OCI-LY3 (cell line): ENCODE results near the gene RASSF9.
A peak's percentile ranks its signal among the peaks of the same experiment; 100 is the strongest.

Source experiments
- H2AFZ ChIP-seq: fragments of 200-600, 300-600 bp; shearing (Covaris generic); 2 replicates; pipeline ENCODE4 v1.6.0; 2014; ENCODE audit warnings: antibody characterized with exemption, low read depth, low read length
- H3K27ac ChIP-seq: fragments of 200-600, 300-600 bp; sonication (generic); 2 replicates; pipeline ENCODE4 v1.5.1; 2014; ENCODE audit warnings: mild to moderate bottlenecking, low read length, moderate library complexity, mixed read lengths
- H3K27me3 ChIP-seq: fragments of 200-600, 300-600 bp; sonication (generic); 2 replicates; pipeline ENCODE4 v1.6.1; 2014; ENCODE audit warnings: low read depth, low read length, mixed read lengths
- H3K36me3 ChIP-seq: fragments of 200-600, 300-600 bp; sonication (generic); replicated peaks from 2 replicates; pipeline ENCODE3; 2014; ENCODE audit warnings: low read depth, low read length, mixed read lengths
- H3K4me1 ChIP-seq: fragments of 300-600, 200-600 bp; sonication (generic); 2 replicates; pipeline ENCODE4 v1.6.1; 2014; ENCODE audit warnings: low read length, mixed read lengths
- H3K4me2 ChIP-seq: fragments of 200-600, 300-600 bp; sonication (generic); 2 replicates; pipeline ENCODE4 v1.6.1; 2014; ENCODE audit warnings: low read length, mixed read lengths
- H3K4me3 ChIP-seq: fragments of 300-600, 200-600 bp; sonication (generic); 2 replicates; pipeline ENCODE4 v1.5.1; 2014; ENCODE audit warnings: antibody characterized with exemption, mild to moderate bottlenecking, low read length, moderate library complexity
- H3K79me2 ChIP-seq: fragments of 300-600, 200-600 bp; shearing (Covaris generic); 2 replicates; pipeline ENCODE4 v1.6.1; 2014; ENCODE audit warnings: mild to moderate bottlenecking, low read length, mixed read lengths
- H3K9ac ChIP-seq: fragments of 300-600, 200-600 bp; shearing (Covaris generic); 2 replicates; pipeline ENCODE4 v1.6.0; 2014; ENCODE audit warnings: mild to moderate bottlenecking, low read length, moderate library complexity
- H3K9me3 ChIP-seq: fragments of 200-600, 300-600 bp; shearing (Covaris generic); 2 replicates; pipeline ENCODE4 v1.6.1; 2014; ENCODE audit warnings: low read length, mixed read lengths; ENCODE audit not compliant: insufficient read depth
- H4K20me1 ChIP-seq: fragments of 200-600, 300-600 bp; sonication (generic); 2 replicates; pipeline ENCODE4 v1.6.1; 2016; ENCODE audit warnings: low read length, mixed read lengths; ENCODE audit not compliant: insufficient read depth
- CTCF ChIP-seq: fragments of 200-600, 300-600 bp; sonication (generic); IDR thresholded peaks from 2 replicates; pipeline ENCODE4 v1.5.1; 2014; ENCODE audit warnings: antibody characterized with exemption, low read length, low read depth
- EZH2phosphoT487 ChIP-seq: fragments of 200-600 bp; shearing (Covaris generic); IDR thresholded peaks from 2 replicates; pipeline ENCODE4 v1.6.1; 2018; ENCODE audit warnings: antibody characterized with exemption, mixed run types, low read depth

RASSF9 gene

GRCh38 chr12:85855305-85855704 lies 19.1 kb upstream of the RASSF9 start:
- no peak overlapping the region for H3K27ac ChIP-seq
- no peaks in the 10 kb centered on the region for H3K9me3 ChIP-seq
- no peak overlapping the region for H2AFZ ChIP-seq
- no peaks in the 10 kb centered on the region for H3K79me2 ChIP-seq
- H3K4me1 ChIP-seq: no peaks in the 10 kb centered on the region
- H3K36me3 ChIP-seq: no peaks in the 10 kb centered on the region
- H3K9ac ChIP-seq: no peak overlapping the region
- H3K27me3 ChIP-seq: no peaks in the 10 kb centered on the region
- TF ChIP-seq CTCF (no peak), EZH2phosphoT487 (no peak)
- no peak overlapping the region for H3K4me2 ChIP-seq
- H3K4me3 ChIP-seq: no peak overlapping the region
- no peaks in the 10 kb centered on the region for H4K20me1 ChIP-seq

- no peak overlapping the region for H3K4me2 ChIP-seq
- H3K79me2 ChIP-seq: no peaks in the 10 kb centered on the region
- H3K9ac ChIP-seq: no peak overlapping the region
- H3K4me1 ChIP-seq: no peaks in the 10 kb centered on the region
- no peaks in the 10 kb centered on the region for H3K36me3 ChIP-seq
- no peak overlapping the region for H2AFZ ChIP-seq
- H3K9me3 ChIP-seq: no peaks in the 10 kb centered on the region
- H4K20me1 ChIP-seq: no peaks in the 10 kb centered on the region
- H3K27me3 ChIP-seq: no peaks in the 10 kb centered on the region
- no peak overlapping the region for H3K4me3 ChIP-seq
- TF ChIP-seq EZH2phosphoT487: no peak
- no peak for TF ChIP-seq CTCF
- no peak overlapping the region for H3K27ac ChIP-seq
These were observed 13.1 kb upstream of the RASSF9 start for GRCh38 chr12:85849344-85849743.

GRCh38 chr12:85843606-85844310 lies 7.5 kb upstream of the RASSF9 start:
- Histone ChIP-seq H3K36me3 (no peaks in the 10 kb centered on the region), H3K9me3 (no peaks in the 10 kb centered on the region), H3K4me2 (no peak overlapping the region), H3K4me3 (no peak overlapping the region), H3K79me2 (no peaks in the 10 kb centered on the region), H3K9ac (no peak overlapping the region), H2AFZ (no peak overlapping the region), H3K4me1 (no peaks in the 10 kb centered on the region), H3K27ac (no peak overlapping the region), H4K20me1 (no peaks in the 10 kb centered on the region), H3K27me3 (no peaks in the 10 kb centered on the region)
- no peak for TF ChIP-seq CTCF
- no peak for TF ChIP-seq EZH2phosphoT487

GRCh38 chr12:85835426-85836196 lies 598 bp downstream of the RASSF9 start:
- no peak overlapping the region for H3K4me2 ChIP-seq
- no peak for TF ChIP-seq CTCF
- TF ChIP-seq EZH2phosphoT487: no peak
- H2AFZ ChIP-seq: 0 out of 2 replicates have a peak overlapping the region, but pooled peaks have one; percentile 33
- no peaks in the 10 kb centered on the region for H3K36me3 ChIP-seq
- no peaks in the 10 kb centered on the region for H3K27me3 ChIP-seq
- H3K9ac ChIP-seq: no peak overlapping the region
- H3K79me2 ChIP-seq: no peaks in the 10 kb centered on the region
- H3K9me3 ChIP-seq: no peaks in the 10 kb centered on the region
- H3K27ac ChIP-seq: no peak overlapping the region
- no peaks in the 10 kb centered on the region for H3K4me1 ChIP-seq
- no peak overlapping the region for H3K4me3 ChIP-seq
- H4K20me1 ChIP-seq: no peaks in the 10 kb centered on the region
